Measurements from ENCODE around the gene PCTP.
A peak's percentile ranks its signal among the peaks of the same experiment; 100 is the strongest.

Gene PCTP

DNA sequence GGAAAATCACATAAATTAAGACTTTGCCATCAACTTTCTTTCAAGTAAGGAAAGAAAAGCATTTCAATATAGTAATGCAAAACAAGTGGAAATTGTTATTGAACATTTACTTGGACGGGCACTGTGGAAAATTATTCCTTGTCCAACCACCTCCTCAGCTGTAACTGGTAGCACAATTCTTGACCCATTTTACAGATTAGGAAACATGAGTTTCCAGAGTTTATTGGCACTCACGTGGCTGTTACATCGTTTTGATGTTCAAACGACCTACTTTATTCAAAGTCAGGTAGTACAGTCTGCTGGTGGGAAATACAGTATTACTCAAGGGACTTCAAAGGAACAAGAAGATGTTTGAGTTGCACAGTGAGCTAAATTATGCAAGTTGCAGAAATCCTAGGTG is 866 bp upstream of the PCTP start:
- no peak overlapping the region for H3K4me3 ChIP-seq
- no peak overlapping the region for H3K4me2 ChIP-seq
- no peak overlapping the region for H3K9ac ChIP-seq
- H3K9me3 ChIP-seq: no peaks in the 10 kb centered on the region
- no peaks in the 10 kb centered on the region for H3K27me3 ChIP-seq
- peaks cover 7% of the 10 kb centered on the region; the same call in 1 of the 2 replicates for H4K20me1 ChIP-seq
- TF ChIP-seq Cebpa-rat (IDR thresholded peaks at IDR 0.05): no peak
- peaks cover 22% of the 10 kb centered on the region for H3K4me1 ChIP-seq
- H3K36me3 ChIP-seq: peaks cover 14% of the 10 kb centered on the region
- no peak overlapping the region for H3K27ac ChIP-seq

DNA sequence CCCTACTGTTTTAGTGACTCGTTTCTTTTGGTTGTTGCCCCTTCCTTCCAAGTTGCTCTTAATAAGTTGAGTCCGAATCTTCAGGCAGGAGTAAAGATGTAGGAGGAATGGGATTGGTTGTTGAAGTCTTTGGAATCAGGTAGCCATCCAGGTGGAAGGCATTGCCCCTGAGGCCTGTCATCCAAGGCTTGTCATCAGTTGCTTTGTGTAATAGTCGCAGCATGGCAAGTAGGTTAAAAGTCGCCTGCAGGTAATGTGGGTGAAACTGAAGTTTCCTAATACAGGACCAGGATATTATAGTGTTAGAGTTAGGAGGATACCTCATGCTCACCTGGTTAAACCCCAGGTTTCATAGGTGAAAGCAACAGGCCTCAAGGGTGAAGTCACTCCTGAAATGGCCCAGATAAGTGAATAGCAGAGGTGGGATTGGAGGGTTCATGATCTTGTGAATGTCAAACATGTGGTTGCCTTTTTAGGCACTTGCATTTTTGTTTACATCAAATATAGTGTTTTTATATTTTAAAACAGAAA is 934 bp downstream of the PCTP start:
- Histone ChIP-seq H3K4me2 (peak overlapping the region; percentile 92), H3K27me3 (no peaks in the 10 kb centered on the region), H3K4me3 (peak overlapping the region; percentile 93), H3K9me3 (no peaks in the 10 kb centered on the region), H4K20me1 (peaks cover 7% of the 10 kb centered on the region; the same call in 1 of the 2 replicates), H3K4me1 (peaks cover 22% of the 10 kb centered on the region), H3K27ac (no peak overlapping the region), H3K36me3 (peaks cover 14% of the 10 kb centered on the region), H3K9ac (peak overlapping the region; percentile 86)
- no peak for TF ChIP-seq Cebpa-rat (IDR thresholded peaks at IDR 0.05)

DNA sequence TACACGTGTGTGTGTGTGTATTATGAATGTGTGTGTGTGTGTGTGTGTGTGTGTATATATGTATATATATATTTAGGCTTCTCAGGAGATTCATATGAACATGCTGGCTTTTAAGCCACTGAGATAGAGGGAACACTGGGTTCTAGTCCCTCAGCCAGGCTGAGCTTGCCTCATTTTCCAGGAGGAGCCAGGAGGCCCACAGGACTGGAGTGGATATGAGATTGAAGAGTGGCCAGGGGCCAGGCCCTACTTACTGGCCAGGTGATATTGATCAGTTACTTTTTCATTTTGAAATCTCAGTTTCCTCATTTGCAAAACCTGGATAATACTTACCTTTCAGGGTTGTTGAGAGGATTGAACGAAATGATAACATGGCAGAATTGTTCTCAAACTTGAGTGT is 5.8 kb downstream of the PCTP start:
- no peaks in the 10 kb centered on the region for H3K27me3 ChIP-seq
- TF ChIP-seq Cebpa-rat (IDR thresholded peaks at IDR 0.05): no peak
- H3K4me1 ChIP-seq: peaks cover 15% of the 10 kb centered on the region
- no peak overlapping the region for H3K9ac ChIP-seq
- H3K36me3 ChIP-seq: peaks cover 14% of the 10 kb centered on the region
- peaks cover 6% of the 10 kb centered on the region; the same call in 1 of the 2 replicates for H4K20me1 ChIP-seq
- H3K4me2 ChIP-seq: no peak overlapping the region
- no peak overlapping the region for H3K4me3 ChIP-seq
- no peaks in the 10 kb centered on the region for H3K9me3 ChIP-seq
- no peak overlapping the region for H3K27ac ChIP-seq

DNA sequence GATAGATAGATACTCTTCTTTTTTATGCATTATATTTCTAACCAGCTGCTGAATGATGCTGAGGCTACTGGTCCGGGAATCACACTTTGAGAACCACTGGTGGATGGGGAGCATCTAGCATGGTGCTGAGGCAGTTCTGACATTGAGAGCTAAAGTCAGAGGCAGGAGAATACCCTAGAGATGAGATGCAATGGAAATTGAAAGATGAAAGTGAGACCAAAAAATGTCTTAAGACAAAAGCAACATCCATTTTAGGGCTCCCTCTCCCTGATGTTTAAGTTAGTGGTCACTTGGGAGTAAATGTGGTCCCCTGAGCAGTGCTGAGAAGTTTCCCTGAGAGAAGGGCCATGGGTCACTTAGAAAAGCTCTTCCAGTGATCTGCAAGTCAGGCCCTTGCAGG is 6.8 kb downstream of the PCTP start:
- H3K4me2 ChIP-seq: no peak overlapping the region
- no peak for TF ChIP-seq Cebpa-rat (IDR thresholded peaks at IDR 0.05)
- peaks cover 14% of the 10 kb centered on the region for H3K36me3 ChIP-seq
- no peak overlapping the region for H3K9ac ChIP-seq
- no peaks in the 10 kb centered on the region for H3K9me3 ChIP-seq
- peaks cover 5% of the 10 kb centered on the region; the same call in 1 of the 2 replicates for H3K4me1 ChIP-seq
- no peak overlapping the region for H3K4me3 ChIP-seq
- H3K27ac ChIP-seq: no peak overlapping the region
- H4K20me1 ChIP-seq: no peaks in the 10 kb centered on the region; the same call in 1 of the 2 replicates
- H3K27me3 ChIP-seq: no peaks in the 10 kb centered on the region

DNA sequence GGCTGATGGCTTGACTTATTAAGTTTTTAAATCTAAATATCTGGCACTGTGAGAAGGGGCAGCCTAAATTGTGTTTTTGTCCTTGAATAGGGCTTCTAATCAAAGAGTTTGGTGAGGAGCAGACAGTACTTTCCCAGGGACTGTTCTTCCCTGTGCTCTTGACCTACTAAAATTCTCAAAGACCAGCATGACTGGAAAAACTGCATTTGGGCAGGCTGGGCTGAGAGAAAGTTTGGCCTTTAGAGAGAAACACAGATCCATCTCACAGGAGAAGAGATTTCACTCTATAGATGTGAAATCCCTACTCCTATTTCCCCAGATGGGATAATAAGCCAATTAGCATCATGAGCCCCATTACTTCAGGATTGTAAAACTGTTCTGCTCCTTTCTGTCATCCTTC is 7.3 kb downstream of the PCTP start:
- Histone ChIP-seq H3K4me1 (no peaks in the 10 kb centered on the region; the same call in 1 of the 2 replicates), H3K4me2 (no peak overlapping the region), H3K27me3 (no peaks in the 10 kb centered on the region), H3K9ac (no peak overlapping the region), H3K36me3 (peaks cover 14% of the 10 kb centered on the region), H3K4me3 (no peak overlapping the region), H3K9me3 (no peaks in the 10 kb centered on the region), H3K27ac (no peak overlapping the region), H4K20me1 (no peaks in the 10 kb centered on the region; the same call in 1 of the 2 replicates)
- no peak for TF ChIP-seq Cebpa-rat (IDR thresholded peaks at IDR 0.05)

DNA sequence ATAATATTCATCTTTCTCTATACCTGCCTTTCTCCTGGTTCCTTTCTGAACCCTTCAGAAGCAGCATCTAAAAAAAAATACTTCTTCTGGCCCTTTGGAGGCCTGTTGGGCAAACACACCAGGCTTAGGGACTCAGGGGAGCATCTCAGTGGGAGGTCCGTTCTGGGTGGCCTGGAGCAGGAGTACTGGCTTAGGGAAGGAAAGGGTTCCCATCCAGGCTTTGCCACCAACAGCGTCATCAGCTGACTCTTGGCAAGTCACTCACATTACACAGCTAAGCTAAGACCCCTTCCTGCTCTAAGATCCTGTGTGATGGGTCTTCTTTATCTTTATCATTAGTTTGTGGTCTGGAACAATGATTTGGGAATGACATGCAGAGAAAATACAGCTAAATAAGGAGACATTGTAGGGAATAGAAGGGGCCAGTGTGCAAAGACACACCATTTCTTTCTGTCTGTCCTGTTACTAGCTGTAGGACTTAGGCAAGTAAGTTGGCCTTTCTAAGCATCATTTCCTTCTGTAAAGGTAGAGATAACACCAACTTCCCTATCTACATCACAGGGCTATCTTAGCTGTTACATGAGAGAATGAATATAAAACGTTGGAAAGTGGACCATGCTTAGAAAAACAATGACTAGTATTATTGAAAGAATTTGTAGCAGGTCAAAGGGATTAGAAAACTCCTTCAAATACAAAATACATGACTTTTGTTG is 9.9 kb downstream of the PCTP start:
- Histone ChIP-seq H3K36me3 (no peaks in the 10 kb centered on the region; the same call in 1 of the 2 replicates), H4K20me1 (no peaks in the 10 kb centered on the region), H3K27ac (no peak overlapping the region), H3K9me3 (0 out of 2 replicates have a peak, but pooled peaks cover 4% of the 10 kb centered on the region), H3K4me3 (no peak overlapping the region), H3K27me3 (no peaks in the 10 kb centered on the region), H3K4me2 (no peak overlapping the region), H3K9ac (no peak overlapping the region), H3K4me1 (peaks cover 12% of the 10 kb centered on the region)
- no peak for TF ChIP-seq Cebpa-rat (IDR thresholded peaks at IDR 0.05)

DNA sequence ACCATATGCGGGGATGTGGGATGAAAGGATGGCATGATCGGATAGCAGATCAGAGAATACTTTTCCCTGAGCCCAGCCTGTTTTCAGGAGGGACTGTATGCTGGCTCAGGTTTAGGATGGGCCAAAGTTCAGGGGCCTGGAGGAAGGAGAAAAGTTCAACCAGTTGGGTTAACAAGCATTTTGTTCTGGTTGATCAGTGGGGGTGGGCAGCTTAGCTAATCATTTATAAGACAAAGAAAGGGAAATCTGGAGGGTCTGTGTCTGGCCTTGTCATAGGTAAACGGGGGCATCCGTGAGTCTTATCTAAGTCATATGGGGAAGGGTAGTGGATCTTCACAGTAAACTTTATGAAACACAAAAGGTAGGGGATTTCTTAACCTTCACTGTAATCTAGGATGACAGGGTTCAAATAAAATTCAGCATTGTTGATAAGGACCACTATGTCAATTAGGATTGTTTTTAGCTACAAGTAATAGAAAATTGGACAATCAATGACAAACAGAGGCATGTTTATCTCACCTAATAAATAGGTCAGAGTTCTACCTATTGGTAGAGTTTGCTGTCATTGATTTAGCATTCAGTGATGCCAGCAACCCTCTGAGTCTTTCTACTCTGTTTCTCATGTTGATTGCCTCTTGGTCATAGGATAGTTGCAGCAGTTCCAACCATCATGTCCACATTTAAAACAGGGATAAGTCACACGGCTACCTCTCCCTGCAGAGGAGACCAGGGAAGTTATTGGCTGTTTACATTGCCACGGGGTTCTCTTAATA is 11.4 kb downstream of the PCTP start:
- no peak for TF ChIP-seq Cebpa-rat (IDR thresholded peaks at IDR 0.05)
- no peak overlapping the region for H3K27ac ChIP-seq
- peaks cover 12% of the 10 kb centered on the region for H3K4me1 ChIP-seq

DNA sequence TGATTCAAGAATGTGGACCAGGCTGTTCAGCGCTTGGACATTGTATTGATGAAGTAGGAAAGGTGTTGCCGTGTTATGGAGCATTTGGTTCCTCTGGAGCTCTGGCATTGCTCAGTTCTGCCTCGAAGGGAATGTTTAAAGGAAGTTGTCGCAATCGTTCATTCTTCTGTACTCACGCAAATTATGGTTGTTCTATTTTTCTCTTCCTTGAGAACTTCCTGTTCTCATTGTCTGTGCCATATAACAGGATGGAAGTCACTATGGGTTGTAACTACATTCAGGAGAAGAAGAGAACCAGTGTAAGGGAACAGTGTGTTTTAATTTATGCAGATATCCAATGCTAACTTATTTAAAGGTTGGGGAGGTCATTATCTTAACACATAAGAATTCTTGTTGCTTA is 13.0 kb downstream of the PCTP start:
- no peaks in the 10 kb centered on the region for H4K20me1 ChIP-seq
- H3K4me2 ChIP-seq: no peak overlapping the region
- H3K4me1 ChIP-seq: peaks cover 12% of the 10 kb centered on the region
- no peak overlapping the region for H3K4me3 ChIP-seq
- H3K27ac ChIP-seq: no peak overlapping the region
- TF ChIP-seq Cebpa-rat (IDR thresholded peaks at IDR 0.05): no peak
- H3K9me3 ChIP-seq: 0 out of 2 replicates have a peak, but pooled peaks cover 4% of the 10 kb centered on the region
- peaks cover 18% of the 10 kb centered on the region for H3K36me3 ChIP-seq
- no peak overlapping the region for H3K9ac ChIP-seq
- H3K27me3 ChIP-seq: no peaks in the 10 kb centered on the region

More for the DNA sequence above, 11.4 kb downstream of the PCTP start:
- peaks cover 2% of the 10 kb centered on the region; the same call in 1 of the 2 replicates for H3K36me3 ChIP-seq
- H4K20me1 ChIP-seq: no peaks in the 10 kb centered on the region
- 0 out of 2 replicates have a peak, but pooled peaks cover 4% of the 10 kb centered on the region for H3K9me3 ChIP-seq
- no peaks in the 10 kb centered on the region for H3K27me3 ChIP-seq
- no peak overlapping the region for H3K4me2 ChIP-seq
- H3K9ac ChIP-seq: no peak overlapping the region
- H3K4me3 ChIP-seq: no peak overlapping the region

DNA sequence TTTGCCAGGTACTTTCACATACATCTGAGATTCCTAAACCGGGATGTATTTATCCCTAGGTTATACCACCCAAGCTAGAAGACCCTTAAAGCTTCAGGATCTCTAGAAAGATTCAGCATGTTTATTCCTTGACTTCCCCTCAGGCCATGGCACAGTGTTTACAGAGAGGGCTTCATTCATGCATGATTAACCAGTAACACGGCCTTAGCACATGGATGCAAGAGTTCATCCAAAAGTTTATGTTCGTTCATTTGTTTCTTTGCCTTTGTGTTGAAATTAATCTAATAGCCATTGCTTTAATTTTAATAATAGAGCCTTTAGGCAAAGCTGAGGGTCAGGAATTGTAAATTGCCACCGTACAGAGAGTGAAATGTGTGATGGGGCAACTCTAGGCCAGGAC is 13.8 kb downstream of the PCTP start:
- TF ChIP-seq Cebpa-rat (IDR thresholded peaks at IDR 0.05): no peak
- peaks cover 25% of the 10 kb centered on the region for H3K36me3 ChIP-seq
- no peaks in the 10 kb centered on the region for H3K27me3 ChIP-seq
- peaks cover 12% of the 10 kb centered on the region for H3K4me1 ChIP-seq
- no peak overlapping the region for H3K4me3 ChIP-seq
- no peak overlapping the region for H3K4me2 ChIP-seq
- no peak overlapping the region for H3K27ac ChIP-seq
- no peaks in the 10 kb centered on the region for H4K20me1 ChIP-seq
- no peak overlapping the region for H3K9ac ChIP-seq
- 0 out of 2 replicates have a peak, but pooled peaks cover 4% of the 10 kb centered on the region for H3K9me3 ChIP-seq

DNA sequence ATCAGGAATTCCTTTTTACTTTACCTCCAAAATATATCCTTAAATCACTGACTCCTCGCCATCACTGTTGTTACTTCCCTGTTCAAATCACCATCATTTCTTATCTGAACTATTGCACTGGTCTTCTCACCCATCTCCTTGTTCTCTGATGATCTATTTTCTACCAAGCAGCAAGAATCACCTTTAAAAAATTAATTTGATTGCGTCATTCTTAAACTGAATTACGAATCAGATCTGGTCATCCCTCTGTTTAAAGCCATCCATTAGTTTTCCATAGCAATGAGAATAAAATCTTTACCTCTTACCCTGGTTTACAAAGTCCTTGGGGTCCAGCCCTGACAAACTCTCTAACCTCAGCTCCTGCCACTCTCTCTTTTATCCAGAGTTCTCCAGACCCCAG is 14.6 kb downstream of the PCTP start:
- no peak; the same call in 1 of the 2 replicates for TF ChIP-seq Cebpa-rat (IDR thresholded peaks at IDR 0.05)
- H3K4me3 ChIP-seq: no peak overlapping the region
- peaks cover 31% of the 10 kb centered on the region for H3K36me3 ChIP-seq
- H4K20me1 ChIP-seq: no peaks in the 10 kb centered on the region
- H3K9me3 ChIP-seq: 0 out of 2 replicates have a peak, but pooled peaks cover 4% of the 10 kb centered on the region
- H3K4me1 ChIP-seq: peaks cover 15% of the 10 kb centered on the region
- H3K27ac ChIP-seq: no peak overlapping the region
- H3K4me2 ChIP-seq: no peak overlapping the region
- no peak overlapping the region for H3K9ac ChIP-seq
- H3K27me3 ChIP-seq: no peaks in the 10 kb centered on the region

All from BLaER1 (cell line).